GM19324 (cell line): ENCODE data around the gene GRM2.

Source experiments
- ATAC-seq: cut with Tn5 transposase; IDR thresholded peaks from one replicate; pipeline ENCODE4 v1.9.1; 2021; ENCODE audit warnings: mild to moderate bottlenecking, moderate library complexity; ENCODE audit not compliant: unreplicated experiment, low FRiP score

The GRM2 gene

DNA sequence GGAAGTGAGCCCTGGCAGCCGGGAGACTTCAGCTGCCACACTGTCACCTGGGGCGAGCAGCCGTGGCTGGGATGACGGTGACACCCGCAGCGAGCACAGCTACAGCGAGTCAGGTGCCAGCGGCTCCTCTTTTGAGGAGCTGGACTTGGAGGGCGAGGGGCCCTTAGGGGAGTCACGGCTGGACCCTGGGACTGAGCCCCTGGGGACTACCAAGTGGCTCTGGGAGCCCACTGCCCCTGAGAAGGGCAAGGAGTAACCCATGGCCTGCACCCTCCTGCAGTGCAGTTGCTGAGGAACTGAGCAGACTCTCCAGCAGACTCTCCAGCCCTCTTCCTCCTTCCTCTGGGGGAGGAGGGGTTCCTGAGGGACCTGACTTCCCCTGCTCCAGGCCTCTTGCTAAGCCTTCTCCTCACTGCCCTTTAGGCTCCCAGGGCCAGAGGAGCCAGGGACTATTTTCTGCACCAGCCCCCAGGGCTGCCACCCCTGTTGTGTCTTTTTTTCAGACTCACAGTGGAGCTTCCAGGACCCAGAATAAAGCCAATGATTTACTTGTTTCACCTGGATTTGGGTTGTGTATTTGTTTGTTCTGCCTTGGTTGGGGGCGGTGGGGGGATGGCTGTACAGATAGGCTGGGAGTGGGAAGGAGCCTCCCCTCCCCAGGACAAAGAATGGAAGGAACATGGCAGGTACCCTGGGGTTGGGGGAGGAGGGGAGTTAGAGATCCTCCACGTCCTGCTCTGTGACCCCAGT lies 2.9 kb upstream of the GRM2 start:
- ATAC-seq, result no peak

DNA sequence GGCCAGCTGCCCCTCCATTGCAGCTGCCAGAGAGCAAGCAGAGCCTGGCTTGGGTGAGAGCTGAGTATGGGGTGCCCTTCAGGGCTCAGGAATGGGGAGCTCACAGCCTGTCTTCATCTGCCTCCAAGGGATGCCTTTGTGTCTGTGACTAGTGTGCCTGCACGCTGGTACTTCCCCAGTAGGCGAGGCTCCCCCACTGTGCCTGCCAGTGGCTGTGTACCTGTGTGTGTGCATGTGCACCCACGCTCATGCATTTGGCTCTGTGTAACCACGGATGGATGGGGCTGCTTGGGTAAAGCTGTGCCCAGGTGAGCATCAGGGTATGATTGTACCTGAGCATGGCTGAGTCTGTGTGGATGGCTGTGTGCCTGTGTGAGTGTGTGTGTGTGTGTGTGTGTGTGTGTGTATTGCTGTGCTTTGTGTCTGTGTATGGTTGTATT lies 2.3 kb upstream of the GRM2 start:
- ATAC-seq, result no peak

DNA sequence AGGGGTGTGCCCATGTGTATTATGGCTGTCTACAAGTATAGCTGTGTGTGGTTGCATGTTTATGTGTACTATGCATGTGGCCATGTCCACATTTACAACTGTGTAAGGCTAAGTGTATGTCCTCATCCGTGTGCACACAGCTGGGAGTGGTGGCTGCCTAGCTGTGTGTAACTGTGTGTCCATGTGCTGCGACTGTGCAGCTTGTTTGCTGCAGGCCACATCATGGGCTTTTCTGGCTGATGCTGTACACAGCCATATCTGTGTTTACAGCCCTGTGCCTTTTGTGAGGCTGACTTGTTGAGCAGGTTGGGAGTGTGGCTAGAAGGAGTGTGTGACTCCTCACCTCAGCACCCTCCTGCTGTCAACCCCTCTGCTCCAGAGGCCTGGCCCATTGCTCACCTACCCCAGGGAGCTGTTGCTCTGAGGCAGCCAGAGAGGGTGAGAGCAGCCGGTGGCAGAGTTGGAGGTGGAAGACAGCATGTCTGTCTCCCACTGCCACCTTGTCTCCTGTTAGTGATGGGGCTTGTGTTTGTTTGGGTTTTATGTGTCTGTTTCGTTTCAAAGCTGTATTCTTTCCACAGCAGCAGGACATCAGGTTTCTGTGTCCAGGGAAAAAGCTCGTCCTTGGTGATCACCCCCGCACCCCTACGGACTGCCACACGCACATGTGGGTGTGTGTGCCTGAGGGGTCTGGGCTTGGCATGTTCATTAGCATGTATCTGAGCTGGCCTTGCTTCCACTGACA lies 1.4 kb upstream of the GRM2 start:
- no peak for ATAC-seq

DNA sequence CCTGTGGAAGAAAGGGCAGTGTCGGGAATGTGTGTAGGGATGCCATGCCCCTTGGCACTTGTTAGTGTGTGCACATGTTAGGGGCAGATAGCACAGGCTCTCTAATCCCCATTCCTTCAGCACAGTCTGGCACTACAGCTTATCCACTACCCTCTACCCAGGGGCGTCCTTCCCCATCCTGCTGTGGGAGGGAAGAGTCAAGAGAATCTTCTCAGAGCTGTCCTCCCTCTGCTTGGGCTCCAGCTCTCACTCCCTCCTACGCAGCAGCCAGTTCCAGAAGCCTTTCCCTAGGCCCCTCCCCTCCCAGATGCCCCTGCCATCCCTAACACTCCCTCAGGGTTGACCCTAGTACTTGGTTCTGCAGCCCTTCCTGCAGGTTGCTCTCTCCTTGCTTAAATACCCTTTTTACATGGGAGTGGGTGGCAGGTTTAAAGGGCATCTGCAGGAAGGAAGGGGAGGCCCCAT lies 815 bp upstream of the GRM2 start:
- no peak for ATAC-seq

DNA sequence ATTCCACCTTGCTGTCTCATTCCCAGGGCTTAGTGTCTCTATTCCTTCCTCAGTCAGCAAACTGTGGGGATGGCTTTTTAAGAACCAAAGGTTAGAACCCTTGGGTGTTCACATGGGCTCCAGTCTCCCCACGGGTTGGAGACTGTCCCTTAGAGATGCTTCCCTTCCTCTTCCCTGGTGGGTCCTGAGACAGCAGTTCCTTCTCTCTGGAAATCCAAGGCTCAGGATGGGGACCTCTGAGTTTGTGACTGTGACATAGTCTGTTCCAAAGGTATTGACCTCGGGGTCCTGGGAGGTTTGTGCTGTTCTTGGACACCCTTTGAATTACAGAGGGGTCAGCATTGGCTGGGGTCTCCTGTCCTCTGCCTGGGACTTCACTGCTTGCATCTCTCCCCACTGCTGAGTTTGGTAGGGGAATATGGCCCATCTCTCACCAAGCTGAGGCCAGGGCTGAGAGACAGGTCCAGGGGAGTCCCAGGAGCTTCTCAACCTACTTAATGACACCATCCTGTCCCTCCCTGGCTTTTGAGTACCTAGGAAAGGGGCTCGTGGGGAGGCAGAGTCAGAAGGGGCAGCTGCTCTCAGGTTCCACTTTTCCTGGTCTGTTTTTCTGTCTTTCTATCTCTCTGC lies 1.5 kb downstream of the GRM2 start:
- ATAC-seq, result no peak

DNA sequence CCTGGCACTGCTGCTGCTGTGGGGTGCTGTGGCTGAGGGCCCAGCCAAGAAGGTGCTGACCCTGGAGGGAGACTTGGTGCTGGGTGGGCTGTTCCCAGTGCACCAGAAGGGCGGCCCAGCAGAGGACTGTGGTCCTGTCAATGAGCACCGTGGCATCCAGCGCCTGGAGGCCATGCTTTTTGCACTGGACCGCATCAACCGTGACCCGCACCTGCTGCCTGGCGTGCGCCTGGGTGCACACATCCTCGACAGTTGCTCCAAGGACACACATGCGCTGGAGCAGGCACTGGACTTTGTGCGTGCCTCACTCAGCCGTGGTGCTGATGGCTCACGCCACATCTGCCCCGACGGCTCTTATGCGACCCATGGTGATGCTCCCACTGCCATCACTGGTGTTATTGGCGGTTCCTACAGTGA lies 2.1 kb downstream of the GRM2 start:
- no peak for ATAC-seq

DNA sequence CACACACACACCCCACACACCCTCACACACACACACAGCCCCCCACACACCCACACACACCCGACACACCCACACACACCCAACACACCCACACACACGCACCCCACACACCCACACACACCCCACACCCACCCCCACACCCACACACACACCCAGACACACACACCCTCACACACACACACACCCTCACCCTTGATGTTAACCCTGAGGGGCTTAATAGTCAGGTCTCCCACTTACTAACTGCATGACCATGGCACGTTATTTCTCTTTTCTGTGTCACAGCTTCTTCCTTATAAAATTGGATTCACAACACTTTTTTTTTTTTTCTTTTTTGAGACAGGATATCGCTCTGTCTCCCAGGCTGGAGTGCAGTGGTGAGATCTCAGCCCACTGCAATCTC lies 2.8 kb downstream of the GRM2 start:
- no peak for ATAC-seq

DNA sequence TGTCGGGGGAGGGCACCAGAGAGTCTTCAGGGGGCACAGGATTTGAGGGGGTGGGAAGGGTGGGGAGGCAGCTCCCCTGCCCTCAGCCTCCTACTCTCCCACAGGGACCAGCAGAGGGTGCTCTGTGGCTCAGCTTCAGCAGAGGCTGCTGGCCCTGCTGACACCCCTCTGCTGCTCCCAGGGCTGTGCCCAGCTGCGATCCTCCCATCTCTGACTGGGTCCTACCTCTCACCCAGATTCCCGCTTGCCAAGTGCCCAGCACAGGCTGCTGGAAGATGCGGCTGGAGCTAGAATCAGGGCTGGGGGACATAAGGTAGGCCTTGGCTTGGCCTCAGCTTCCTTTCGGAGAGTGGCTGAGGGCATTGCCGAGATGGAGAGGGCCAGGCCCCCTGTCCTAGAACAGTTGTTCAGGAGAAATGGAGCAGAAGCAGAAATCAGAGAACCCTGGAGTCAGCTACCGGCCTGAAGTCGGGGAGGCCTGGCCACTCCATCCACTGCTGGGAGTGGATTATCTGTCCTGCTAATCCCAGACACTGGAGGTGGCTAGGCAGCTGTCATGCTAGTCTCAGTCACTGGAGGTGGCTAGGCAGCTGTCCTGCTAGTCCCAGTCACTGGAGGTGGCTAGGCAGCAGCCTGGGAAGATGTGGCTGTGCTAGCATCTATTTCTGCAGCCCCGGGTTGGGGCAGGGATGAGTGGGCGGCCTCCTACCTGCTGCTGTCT lies 3.9 kb downstream of the GRM2 start:
- no peak for ATAC-seq

DNA sequence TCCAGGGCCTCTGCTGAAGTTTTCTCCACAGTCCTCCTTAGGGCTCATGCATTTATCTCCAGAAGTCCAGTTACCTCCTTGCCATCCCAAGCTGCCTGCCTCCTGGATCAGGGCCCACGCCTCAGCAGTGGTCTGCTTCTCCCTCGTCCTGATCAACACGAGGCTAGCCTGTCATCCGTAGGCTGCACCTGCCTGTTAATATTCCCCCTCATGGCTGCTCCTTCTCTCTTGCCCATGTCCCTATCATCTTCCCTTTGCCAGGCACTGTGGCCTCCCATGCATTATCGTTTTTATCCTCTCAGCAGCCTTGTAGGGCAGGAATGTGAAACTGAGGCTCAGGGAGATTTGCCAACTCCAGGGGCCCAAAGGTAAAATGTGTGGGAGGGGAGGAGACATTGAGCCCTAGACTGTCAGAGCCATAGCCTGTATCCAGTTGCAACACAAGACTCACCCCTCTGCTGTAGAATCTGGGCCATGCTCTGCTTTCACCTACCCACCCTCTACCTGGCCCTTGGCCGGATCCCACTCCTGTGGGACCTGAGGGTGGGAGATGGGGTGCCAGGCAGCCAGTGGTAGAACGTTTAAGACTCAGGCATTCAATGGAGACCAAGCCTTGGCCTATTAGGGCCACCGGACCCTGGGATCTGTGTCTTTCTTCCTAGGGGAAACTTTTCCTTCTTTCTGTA lies 4.6 kb downstream of the GRM2 start:
- ATAC-seq, result no peak

DNA sequence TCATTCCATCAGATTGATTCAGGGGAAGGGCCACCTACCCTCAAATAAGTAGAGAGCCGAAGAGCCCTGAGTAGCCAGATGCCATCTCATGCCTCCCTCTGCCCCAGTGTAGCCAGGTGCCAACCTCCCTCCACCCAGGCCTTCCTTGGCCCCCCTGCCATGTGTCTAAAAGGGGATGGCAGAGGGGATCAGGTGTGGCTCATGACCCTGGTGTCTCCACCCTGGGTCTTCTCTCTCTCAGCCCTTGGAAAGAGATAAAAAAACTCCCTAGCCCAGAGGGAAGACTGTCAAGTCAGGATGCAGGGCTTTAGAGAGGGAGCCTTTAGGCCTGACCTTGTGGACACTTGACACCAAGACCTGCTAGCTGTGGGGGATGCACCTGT lies 5.2 kb downstream of the GRM2 start:
- ATAC-seq, result no peak

DNA sequence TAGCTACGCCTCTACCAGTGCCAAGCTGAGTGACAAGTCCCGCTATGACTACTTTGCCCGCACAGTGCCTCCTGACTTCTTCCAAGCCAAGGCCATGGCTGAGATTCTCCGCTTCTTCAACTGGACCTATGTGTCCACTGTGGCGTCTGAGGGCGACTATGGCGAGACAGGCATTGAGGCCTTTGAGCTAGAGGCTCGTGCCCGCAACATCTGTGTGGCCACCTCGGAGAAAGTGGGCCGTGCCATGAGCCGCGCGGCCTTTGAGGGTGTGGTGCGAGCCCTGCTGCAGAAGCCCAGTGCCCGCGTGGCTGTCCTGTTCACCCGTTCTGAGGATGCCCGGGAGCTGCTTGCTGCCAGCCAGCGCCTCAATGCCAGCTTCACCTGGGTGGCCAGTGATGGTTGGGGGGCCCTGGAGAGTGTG lies 5.7 kb downstream of the GRM2 start:
- no peak for ATAC-seq

DNA sequence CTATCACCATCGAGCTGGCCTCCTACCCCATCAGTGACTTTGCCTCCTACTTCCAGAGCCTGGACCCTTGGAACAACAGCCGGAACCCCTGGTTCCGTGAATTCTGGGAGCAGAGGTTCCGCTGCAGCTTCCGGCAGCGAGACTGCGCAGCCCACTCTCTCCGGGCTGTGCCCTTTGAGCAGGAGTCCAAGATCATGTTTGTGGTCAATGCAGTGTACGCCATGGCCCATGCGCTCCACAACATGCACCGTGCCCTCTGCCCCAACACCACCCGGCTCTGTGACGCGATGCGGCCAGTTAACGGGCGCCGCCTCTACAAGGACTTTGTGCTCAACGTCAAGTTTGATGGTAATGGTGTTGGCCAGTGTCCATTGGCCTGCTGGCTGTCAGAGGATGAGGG lies 6.1 kb downstream of the GRM2 start:
- ATAC-seq, result no peak

DNA sequence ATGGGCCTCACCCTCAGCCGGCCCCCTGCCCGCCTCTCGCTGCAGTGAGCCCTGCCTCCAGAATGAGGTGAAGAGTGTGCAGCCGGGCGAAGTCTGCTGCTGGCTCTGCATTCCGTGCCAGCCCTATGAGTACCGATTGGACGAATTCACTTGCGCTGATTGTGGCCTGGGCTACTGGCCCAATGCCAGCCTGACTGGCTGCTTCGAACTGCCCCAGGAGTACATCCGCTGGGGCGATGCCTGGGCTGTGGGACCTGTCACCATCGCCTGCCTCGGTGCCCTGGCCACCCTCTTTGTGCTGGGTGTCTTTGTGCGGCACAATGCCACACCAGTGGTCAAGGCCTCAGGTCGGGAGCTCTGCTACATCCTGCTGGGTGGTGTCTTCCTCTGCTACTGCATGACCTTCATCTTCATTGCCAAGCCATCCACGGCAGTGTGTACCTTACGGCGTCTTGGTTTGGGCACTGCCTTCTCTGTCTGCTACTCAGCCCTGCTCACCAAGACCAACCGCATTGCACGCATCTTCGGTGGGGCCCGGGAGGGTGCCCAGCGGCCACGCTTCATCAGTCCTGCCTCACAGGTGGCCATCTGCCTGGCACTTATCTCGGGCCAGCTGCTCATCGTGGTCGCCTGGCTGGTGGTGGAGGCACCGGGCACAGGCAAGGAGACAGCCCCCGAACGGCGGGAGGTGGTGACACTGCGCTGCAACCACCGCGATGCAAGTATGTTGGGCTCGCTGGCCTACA lies 8.5 kb downstream of the GRM2 start:
- ATAC-seq, result no peak

DNA sequence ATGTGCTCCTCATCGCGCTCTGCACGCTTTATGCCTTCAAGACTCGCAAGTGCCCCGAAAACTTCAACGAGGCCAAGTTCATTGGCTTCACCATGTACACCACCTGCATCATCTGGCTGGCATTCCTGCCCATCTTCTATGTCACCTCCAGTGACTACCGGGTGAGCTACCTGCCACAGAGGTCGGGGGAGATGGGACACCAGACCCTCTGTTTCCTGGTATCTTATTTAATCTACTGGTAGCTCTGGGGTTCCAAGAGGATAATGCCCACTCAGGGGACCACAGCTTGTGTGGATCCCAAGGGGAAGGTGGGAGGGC lies 9.1 kb downstream of the GRM2 start:
- no peak for ATAC-seq

DNA sequence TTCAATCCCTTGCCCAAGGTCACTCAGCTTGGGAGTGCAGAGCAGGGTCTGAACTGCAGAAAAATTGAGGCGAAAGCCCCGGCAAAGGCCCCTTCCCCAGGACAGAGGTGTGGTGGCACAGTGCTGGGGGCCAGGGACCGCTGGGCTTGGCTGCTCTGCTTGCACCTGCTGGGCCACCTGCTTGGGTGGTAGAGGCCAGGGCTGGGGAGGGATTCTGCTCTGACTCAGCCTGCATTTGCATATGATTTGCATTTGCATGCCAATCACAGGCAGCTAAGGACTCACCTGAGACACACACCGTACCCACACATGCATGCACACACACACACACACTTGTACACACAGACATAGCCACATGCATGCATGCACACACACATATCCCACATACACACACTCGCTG lies 9.9 kb downstream of the GRM2 start:
- ATAC-seq, result no peak

DNA sequence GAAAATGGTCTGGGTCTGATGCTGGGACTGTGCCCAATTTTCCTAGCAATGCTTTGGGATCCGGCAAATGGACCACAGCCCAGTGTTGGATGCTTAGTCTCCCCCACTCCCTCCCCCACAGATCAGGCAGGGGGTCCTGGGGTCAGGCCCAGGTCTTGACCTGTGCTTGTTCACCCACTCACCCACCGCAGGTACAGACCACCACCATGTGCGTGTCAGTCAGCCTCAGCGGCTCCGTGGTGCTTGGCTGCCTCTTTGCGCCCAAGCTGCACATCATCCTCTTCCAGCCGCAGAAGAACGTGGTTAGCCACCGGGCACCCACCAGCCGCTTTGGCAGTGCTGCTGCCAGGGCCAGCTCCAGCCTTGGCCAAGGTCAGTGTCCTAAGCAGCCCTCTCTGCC lies 10.6 kb downstream of the GRM2 start:
- ATAC-seq, result no peak

DNA sequence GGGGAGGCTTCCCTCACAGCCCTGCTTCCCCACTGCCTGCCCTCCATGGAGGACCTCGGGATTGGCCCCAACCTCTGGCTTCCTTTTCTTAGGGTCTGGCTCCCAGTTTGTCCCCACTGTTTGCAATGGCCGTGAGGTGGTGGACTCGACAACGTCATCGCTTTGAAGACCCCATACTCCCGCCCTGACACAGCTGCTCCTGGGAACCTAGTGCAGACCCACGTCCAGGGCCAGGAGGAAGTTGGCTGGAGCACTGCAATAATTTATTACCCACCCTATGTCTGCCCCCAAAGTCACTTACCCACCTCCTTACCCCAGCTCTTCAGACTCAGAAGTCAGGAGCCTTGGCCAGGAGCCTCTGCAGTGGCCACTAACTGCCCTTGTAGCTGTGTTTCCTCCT lies 11.1 kb downstream of the GRM2 start:
- ATAC-seq, result no peak

DNA sequence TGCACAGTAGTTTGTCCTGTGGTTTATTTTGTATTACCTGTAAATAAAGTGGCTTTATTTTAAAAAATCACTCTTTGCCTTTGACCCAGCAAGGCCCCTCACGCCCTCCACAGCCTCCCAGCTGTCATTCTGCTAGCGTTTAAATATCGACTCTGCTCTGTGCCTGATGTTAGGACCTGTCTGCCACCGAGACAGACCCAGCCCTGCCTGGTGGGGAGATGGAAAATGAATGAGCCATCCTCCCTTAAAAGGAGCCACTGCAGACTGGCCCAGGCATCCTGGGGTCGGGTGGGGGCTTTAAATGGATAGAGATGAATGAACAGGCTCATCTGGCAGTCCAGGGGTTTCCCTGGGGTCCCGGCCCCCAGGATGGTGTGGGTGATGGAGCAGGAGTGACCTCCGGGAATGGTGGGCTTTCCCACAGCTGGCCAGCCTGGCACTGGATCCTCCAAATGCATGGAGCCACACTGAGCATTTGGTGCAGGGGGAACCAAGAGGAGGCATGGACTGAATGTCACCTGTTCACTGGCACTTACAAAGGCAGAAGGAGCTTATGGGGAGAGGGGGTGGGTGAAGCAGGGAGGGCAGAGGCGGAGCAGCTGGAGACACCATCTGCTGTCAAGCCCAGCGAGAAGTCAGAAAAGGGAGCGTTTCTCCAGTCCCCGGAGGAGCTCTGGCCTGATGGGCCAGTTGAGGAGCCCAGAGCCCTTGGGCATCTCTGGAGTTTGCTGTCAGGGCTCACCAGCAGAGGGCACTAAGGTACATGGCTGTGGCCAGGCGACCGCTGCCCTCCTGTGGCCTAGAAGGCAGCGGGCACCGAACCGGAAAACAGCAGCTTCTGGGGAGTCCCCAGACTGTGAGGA lies 11.9 kb downstream of the GRM2 start:
- ATAC-seq, result no peak
